DMS153 (cell line): ENCODE measurements around the gene RNF13.
A peak's percentile ranks its signal among the peaks of the same experiment; 100 is the strongest.

Source experiments
- DNase-seq: peaks from one replicate; lab custom pipeline; 2025; lab: John Stamatoyannopoulos, UW

The RNF13 gene

DNA sequence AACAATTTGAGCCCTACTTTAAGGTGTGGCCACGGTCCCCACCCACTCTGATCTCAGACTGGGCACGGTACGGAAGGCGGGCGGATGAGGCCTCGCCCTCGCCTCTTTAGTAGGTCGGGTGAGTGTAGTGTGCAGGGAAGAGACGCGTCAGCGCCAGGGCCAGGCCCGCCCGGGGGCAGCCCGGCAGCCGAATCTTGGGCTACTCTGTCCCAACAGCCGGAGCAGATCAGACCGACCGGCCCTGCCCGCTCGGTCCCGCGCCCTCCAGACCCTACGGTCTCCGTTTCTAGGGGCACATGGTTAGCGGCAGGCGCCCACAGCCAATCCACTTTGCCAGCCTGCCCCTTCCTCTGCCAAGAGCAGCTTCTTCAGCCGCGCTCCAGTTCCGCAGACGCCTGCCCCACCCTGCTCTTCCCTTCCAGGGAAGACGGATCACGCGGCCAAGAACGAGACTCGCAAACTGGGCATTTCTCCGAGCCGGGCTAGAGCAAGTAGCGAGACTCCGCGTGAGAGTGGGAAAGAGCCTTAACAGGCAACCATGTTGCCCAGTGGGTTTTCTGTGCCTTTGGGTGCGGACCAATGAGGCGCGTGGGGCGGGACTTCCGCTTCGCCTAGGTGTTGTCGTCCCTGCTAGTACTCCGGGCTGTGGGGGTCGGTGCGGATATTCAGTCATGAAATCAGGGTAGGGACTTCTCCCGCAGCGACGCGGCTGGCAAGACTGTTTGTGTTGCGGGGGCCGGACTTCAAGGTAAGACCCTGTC lies at the start of gene RNF13:
RNF13 (plus strand) TSS at position 610 of the 761 bp plus-strand sequence. CDS start 32,812 bp downstream, outside the sequence.
- peak; percentile 83 for DNase-seq

DNA sequence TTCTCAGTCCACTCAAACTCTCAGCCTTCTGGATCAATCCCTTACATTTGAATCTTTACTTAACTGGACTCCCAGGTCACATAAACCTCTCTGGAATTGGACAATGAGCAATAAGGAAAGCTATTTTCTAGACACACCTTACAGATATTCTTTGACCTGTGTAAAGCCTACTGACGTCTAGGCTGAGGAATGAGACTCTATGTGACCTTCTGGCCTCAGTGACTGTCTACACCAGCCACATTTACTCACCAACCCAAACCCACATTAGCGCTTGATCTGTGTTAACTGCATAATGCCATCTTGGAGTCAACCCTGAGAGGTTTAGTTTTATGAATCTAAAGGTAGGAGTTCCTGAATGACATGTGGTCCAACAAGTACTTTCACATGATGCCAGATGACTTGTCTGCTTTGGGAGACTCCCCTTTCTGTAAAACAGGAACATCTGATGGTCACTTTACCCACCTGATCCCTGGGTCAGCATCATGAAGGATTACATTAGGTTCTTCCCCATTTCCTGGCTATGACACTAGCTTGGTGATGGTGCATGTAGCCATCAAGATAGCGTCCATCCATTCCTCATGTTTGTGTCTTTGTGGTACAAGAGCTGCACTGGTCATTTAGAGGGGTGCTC lies 49.3 kb upstream of the RNF13 start:
- no peak for DNase-seq

- DNase-seq, result no peak
Measured at GRCh38 chr3:149764302-149764701, 48.7 kb upstream of the RNF13 start.

DNA sequence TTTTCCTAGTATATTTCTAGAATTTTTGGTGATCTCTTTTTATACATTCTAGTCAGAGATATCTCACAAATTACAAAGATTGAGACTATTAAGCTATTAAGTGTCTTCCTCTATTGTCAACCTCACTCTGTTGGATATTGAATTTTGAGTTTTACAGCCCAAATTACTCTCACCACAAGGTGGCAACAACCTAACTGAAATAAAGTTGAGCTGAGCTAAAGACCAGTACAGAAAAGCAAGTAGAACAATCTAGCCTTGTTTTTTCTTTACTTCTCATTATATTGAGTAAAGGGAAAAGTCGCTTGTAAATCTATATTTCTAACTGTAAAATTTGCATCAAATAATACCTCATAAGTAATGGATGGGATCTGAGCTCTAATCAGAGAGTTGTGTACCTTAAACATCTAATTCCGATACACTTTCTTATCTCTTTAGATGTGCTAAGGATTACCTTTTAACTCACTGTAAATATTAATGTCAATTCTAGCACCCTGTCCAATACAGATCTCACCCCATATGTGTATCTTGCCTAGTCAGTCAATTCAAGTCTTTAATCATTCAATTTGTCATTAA lies 47.2 kb upstream of the RNF13 start:
- no peak for DNase-seq

DNA sequence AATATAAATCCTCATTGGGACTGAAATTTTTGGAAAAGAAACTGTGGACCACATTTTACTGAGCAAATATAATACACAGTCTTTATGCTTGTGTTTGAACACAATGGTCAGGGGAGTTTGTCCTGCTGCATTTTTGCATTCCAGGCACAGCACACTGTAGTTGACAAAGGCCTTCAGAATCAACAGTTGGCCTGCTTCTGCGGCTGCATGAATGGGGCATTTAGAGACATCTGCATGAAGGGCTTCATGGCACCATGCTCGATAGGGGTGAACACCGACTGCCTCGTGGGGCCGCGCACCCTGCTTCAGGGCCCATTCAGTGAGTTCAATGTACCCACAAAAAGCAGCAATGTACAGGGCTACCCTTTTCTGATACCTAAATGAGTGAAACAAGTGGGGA lies 45.3 kb upstream of the RNF13 start:
- no peak for DNase-seq

GRCh38 chr3:149768704-149769103 lies 44.3 kb upstream of the RNF13 start:
- DNase-seq, result no peak

DNA sequence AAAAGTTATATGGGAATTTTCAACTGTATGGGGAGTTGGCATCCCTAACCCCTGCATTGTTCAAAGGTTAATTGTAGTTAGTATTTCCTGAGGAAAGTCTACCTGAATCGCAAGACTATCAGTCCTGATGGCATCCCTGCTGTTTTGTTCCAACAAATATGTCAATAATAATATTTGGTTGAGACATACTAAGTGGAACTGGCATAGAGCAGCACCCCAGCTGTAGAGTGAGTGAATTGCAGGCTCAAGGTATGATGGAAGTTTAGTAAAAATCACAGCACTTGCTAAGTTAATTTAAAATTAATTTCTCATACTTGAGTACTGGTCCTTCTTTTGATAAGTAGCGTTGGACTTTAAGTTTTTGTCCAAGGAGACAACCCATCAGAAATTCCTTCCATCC lies 42.8 kb upstream of the RNF13 start:
- no peak for DNase-seq

- DNase-seq, result no peak
Measured at GRCh38 chr3:149771652-149772271, 41.3 kb upstream of the RNF13 start.

GRCh38 chr3:149772861-149773260 lies 40.2 kb upstream of the RNF13 start:
- no peak for DNase-seq

- DNase-seq, result no peak
Measured at GRCh38 chr3:149776170-149776569, 36.8 kb upstream of the RNF13 start.

- DNase-seq, result no peak
Measured at GRCh38 chr3:149777414-149778214, 35.4 kb upstream of the RNF13 start.

- no peak for DNase-seq
Measured at GRCh38 chr3:149781211-149781610, 31.8 kb upstream of the RNF13 start.

- DNase-seq, result no peak
Measured at GRCh38 chr3:149781741-149782140, 31.3 kb upstream of the RNF13 start.

- DNase-seq, result no peak
Measured at GRCh38 chr3:149783576-149783975, 29.4 kb upstream of the RNF13 start.

DNA sequence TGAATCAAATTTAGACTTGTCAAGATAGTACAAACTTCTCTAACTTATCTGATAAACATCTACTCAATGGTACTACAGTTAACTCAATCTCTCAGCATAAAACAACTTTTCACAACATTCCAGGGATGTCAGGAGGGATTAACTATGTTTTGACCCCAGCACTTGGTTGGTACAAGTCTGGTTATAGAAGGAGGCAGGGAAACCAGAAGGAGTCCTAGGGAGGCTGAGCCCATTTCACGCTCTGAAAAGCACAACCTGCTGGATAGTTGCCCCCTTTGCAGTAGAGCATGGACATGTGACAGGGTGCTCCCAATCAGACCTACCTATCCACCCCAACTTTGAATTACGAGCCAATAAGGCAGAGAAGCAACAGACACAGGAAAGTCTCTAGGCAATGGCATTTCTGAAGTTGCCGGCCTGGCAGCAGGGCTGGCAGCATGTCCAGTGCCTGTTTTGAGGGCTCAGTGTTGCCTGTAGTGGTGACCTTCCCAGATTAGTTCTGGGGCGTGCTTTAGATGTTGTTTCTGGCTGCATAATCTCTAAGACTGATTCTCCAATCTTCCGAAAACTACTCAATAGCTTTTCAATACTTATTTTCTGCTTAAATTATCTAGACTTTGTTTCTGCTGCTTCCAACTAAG lies 28.8 kb upstream of the RNF13 start:
- no peak for DNase-seq

- no peak for DNase-seq
Measured at GRCh38 chr3:149790268-149790667, 22.7 kb upstream of the RNF13 start.

DNA sequence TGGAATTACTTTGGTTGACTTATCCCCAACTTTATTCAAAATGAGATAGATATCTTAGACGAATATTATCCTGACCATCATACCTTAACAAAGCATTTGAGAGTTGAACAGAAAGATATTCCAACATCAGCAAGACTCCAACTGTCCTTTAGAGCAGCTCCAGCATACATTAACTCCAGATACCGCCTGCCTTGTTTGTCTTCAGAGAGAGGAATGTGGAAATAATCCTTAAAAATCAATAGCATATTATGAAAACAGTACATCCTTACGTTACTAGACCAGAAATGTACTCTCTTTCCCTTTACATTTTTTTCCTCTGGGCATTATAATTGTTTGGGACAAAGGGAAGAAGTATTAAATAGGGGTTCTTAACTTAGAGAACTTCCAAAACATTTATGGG lies 22.3 kb upstream of the RNF13 start:
- DNase-seq, result no peak

- peak; percentile 91 for DNase-seq
Measured at GRCh38 chr3:149792452-149793270, 20.4 kb upstream of the RNF13 start, which contains the start of gene ANKUB1. Gene ANKUB1, minus strand, starts transcription at chr3:149792554. Its CDS starts 188 bp downstream, at chr3:149792366.

- no peak for DNase-seq
Measured at GRCh38 chr3:149796026-149796425, 17.0 kb upstream of the RNF13 start.

GRCh38 chr3:149800693-149801092 lies 12.3 kb upstream of the RNF13 start:
- DNase-seq, result no peak

DNA sequence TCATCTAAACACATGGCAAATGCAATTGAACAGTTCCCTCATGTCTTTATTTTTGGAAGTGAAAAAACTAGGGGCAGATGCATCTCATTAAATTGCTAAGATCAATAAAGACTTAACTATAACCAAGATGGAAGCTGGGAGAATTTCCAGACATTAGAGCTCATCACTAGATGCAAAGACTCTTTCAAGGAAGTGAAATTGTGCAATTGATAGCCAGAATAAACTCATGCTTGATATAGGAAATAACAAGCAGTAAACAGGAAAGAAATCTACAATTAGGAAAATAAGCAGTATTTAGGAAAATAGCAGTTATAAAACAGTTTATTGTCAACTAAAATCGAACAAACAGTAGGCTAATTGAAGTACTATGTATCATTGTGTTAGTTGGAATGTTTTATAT lies 11.8 kb upstream of the RNF13 start:
- DNase-seq, result no peak
